GM21390 (cell line): ENCODE data around the gene AFAP1L2.

Source experiments
- ATAC-seq: cut with Tn5 transposase; IDR thresholded peaks from one replicate; pipeline ENCODE4 v1.9.1; 2021; ENCODE audit not compliant: unreplicated experiment

The AFAP1L2 gene

DNA sequence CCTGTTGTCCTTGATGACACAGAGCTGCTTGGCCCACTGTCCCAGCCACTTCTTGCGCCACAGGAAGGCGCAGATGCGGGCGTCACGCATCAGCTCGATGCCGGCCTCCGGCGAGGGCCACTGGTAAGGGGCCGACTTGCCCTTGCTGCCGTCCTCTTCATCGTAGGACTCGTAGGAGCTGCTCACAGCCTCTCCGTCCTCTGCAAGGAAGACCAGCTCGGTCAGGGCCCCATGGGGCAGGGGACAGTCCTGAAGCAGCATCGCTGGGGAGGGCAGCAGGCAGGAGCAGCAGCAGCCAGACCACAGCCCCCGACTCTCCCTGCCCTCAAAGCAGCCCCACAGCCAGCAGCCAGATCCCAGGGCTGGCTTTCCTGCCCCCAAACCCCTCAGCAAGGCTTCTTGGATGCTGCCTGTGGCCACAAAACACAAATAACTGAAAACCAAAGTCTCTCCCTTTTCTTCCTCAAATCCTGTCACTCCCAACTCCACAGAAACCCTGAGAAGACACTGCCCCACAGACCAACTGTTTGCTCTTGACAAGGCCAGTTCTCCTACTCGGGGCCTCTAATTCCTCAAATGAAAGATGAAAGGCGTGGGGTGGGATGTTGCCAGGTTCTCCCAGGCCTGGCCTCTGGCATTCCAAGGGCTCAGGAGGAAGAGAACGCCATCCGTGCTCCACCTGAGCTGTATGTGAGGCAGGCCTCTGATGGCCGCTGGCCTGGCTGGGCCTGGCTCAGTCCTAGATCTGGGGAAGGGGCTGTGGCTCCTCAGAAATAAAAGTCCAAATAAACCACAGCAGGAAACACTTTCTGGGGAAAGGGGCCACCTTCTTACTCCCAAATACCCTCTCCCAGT is 88.5 kb downstream of the AFAP1L2 start:
- no peak for ATAC-seq

DNA sequence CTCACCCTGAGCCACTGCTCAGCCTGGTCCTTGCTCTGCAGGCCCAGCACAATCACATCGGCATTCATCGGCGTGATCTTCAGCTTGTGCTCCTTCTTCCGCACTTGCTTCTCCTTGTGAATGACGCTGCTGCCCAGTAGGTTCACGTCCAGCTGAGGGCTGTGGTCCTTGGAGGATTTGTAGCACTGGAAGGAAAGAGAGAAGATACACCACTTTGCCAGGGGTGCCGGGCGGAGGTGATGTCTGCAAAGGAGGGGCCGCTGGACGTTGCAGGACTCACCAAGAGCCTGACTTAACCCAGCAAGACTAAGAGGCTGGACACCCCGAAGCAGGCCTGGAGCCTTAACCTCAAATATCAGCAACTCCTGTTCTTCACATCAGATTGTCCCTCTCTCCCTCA is 90.4 kb downstream of the AFAP1L2 start:
- ATAC-seq: no peak

GRCh38 chr10:114313139-114313538 is 91.2 kb downstream of the AFAP1L2 start:
- ATAC-seq: no peak

DNA sequence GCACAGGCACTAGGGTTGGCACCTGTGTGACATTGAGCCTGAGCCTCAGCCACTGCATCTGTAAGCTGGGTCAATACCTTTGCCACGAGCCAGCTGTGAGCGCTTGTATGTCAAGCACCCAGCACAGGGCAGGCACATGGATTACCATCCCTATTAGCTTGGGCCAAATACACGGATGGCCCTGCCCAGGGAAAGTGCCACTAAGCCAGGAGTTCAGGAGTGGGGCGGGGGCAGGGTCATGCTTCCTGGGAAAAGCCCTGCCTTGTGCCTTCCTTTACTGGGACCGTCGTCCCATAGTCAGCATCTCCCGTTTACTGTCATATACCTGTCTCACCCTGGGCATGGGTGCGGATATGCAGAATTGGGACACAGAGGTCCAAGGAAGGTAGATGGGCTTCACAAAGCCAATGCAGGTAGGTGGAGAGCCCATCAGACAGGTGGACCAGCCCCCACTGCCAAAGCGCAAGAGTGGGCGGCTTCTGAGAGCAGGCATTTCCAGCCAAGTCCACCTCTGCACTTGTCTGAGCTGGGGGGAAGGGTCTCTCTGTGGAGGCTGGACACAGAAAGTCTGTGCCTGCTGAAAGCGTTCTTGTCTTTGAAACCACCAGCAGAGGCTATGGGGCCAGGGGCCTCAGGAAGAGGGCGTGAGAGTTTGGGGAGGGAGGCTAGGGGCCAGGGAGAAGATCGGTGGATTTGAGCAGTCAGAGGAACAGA is 92.6 kb downstream of the AFAP1L2 start:
- no peak for ATAC-seq

DNA sequence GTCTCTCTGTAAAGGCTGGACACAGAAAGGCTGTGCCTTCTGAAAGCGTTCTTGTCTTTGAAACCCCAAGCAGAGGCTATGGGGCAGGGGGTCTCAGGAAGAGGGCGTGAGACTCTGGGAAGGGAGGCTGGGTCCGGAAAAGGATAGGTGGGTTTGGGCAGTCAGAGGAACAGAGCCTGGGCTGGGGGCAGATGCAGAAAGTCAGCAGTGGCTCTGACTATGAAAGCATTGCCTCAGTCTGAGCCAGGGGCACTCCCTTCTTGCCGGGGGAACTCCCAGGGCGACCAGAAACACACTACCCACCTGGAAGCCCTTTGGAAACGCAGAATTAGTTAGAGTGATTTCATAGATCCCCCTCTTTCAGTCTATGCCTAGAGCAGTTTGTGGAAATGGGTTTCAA is 93.3 kb downstream of the AFAP1L2 start:
- no peak for ATAC-seq

- ATAC-seq: no peak
Measured at GRCh38 chr10:114310346-114310745, 94.0 kb downstream of the AFAP1L2 start.

GRCh38 chr10:114309364-114309651 is 95.0 kb downstream of the AFAP1L2 start:
- ATAC-seq: no peak

- no peak for ATAC-seq
Measured at GRCh38 chr10:114308531-114309363, 95.6 kb downstream of the AFAP1L2 start.

- ATAC-seq: no peak
Measured at GRCh38 chr10:114307731-114308130, 96.6 kb downstream of the AFAP1L2 start.

- no peak for ATAC-seq
Measured at GRCh38 chr10:114306116-114306973, 98.0 kb downstream of the AFAP1L2 start.

GRCh38 chr10:114305521-114305925 is 98.8 kb downstream of the AFAP1L2 start:
- ATAC-seq: no peak

GRCh38 chr10:114304571-114305421 is 99.5 kb downstream of the AFAP1L2 start:
- peak; percentile 76 for ATAC-seq

DNA sequence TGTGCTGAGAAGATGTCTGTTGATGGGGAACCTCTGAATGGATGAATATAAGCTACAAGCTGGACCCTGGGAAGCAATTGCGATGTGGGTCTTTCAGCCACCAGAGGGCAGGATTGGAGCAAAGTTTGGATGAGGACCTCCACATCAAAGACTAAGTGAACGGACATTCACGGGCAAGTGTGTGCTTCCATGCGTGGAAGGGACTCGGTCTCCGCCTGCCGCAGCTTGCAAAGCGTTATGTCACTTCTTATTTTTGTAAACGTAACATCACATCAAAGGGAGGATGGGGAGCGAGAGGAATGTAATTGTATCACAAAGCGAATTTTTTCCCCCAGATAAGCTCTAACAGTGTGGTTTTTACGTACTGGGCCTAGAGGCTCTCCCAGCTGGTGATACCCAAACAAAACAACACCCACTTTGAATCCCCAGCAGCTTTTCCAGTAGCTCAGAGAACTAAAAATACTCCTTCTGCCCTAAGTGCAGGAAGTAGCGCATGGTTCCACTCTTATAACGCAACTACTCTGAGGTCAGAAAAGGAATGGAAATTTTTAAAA is 100.2 kb downstream of the AFAP1L2 start:
- peak; percentile 79 for ATAC-seq

DNA sequence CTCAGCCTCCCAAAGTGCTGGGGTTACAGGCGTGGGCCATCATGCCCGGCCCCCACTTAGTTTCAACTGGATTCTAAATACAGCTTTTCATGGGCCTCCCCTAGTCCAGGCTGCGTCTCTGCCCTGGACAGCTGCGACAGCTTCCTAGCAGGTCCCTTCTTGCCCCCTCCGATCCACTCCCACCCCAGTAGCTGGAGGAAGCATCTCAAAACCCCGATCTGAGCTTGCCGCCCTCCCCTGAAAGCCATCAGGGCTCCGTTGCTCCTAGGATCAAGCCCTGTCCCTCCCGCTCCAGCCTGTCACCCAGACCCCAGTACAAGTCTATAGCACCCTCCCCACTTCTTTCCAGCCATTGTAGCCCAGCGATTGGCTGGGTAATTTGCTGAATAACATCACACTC is 100.7 kb downstream of the AFAP1L2 start:
- peak; percentile 5 for ATAC-seq

DNA sequence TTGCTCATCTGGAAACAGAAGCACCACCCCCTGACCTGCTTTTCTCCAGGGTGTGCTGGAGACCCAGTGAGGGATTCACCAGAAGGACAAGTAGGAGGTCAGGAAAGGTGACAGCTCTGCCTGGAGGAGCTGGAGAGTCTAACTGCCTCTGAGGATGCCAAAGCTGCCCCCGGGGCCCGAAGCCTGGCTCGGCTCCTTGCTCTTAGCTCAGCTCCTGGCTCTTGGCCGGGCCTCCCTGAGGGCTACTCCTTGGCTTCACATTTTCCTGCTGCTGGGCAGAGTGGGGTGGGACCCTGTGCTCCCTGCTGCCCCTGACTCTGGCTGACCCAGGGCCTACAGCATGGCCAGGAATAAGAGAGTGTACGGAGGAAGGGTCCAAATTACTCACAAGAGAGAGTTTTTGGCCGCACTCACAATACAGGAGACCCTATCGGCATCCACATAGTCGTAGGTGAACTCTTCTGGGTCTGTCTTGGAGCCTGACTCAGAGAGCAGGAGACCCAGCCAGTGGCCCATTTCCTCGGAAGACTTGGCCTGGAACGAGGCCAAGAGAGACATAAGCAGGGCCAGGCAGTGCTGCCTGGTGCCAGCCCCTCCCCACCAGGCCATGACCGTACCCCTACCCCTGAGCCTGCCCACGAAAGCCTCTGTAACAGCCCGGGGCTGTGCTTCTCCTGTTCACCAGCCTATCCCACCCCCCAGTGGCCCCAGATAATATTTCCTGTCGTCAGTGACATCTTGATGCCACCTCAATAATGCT is 102.2 kb downstream of the AFAP1L2 start:
- ATAC-seq: no peak

DNA sequence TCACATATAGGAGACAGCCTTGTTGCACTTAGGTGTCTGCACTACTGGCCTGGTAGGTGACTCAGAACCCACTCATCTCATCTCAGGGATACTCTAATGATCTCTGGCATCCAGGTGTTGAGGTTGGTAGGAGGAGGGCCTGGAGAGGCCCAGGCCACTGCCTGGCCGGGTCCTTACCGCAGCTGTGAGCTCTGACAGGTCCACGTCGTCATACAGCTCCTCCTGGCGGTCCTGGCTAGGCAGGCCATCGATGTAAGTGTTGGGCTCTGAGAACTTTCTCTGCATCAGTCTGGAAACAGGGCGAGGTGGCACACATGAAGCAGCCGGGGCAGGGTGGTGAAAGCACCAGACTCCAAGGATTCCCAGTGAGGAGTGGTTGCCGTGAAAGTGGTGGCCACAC is 103.1 kb downstream of the AFAP1L2 start:
- no peak for ATAC-seq

DNA sequence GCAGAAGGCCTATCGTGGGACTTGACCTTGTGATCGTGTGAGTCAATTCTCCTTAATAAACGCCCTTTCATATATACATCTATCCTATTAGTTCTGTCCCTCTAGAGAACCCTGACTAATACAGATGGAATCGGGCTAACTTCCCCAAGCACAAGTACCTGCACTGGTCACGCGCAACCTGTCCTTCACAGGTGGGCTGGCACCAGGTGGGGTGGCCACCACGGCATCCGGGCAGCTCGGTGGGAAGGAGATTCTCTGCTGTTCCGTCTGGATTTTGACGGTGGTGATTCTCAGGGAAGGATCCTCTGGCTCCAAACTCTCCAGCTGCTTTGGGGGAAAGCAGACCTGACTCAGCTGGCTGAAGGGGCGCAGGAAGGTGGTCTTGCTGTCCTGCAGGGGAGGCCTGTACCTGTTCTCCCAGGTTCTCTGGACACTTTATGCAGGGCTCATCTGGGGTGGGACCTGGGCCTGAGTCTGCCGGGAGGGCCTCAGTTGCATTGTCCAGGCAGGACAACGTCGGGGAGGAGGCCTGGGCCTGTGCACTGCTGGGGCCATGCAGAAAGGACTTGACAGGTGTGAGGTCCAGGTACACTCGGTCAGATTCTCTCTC is 104.2 kb downstream of the AFAP1L2 start:
- ATAC-seq: no peak

DNA sequence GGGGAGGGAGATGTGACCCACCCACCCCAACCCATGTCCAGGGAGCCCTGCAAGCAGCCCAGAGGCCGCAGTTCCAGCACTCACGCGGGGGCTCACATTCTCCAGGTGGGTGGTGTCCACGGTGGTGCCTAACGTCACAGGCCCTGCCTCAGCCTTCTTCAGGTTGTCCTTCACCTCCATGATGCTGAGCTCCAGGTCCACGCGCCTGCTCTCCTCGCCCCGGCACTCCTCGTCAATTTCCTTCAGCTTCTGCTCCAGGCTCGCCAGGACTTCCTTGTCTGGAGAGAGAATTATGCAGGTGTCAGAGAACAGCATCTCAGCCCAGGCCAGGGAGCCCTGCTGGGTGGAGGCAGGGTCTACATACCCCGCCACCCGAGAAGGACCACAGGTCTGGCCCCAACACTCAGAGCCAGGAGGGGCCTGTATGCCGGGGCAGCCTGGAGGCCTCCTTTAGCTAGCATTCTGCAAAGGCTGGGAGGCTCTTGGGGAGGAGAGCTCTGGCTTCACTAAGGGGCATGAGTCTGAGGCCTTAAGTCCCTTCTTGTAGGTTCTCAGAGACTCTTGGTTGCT is 107.1 kb downstream of the AFAP1L2 start:
- ATAC-seq: no peak
